HUES64 (cell line): Measurements from ENCODE around the gene ARVCF.

Source experiments
- H3K27ac ChIP-seq: 2 replicates; pipeline ENCODE4 v1.7.0; 2013; ENCODE audit warnings: low read depth, low read length, inconsistent platforms
- H3K27me3 ChIP-seq: 2 replicates; pipeline ENCODE4 v1.6.1; 2013; ENCODE audit warnings: mild to moderate bottlenecking, low read length; ENCODE audit not compliant: insufficient read depth
- H3K36me3 ChIP-seq: 2 replicates; pipeline ENCODE4 v1.6.1; 2013; ENCODE audit warnings: mild to moderate bottlenecking, low read length; ENCODE audit not compliant: insufficient read depth
- H3K4me1 ChIP-seq: 2 replicates; pipeline ENCODE4 v1.6.1; 2013; ENCODE audit warnings: mild to moderate bottlenecking, low read length, moderate library complexity; ENCODE audit not compliant: insufficient read depth
- H3K4me3 ChIP-seq: 2 replicates; pipeline ENCODE4 v1.5.1; 2013; ENCODE audit warnings: mild to moderate bottlenecking, low read length, moderate library complexity
- H3K9ac ChIP-seq: 2 replicates; pipeline ENCODE4 v1.6.1; 2013; ENCODE audit warnings: mild to moderate bottlenecking, low read depth, low read length
- H3K9me3 ChIP-seq: 2 replicates; pipeline ENCODE4 v1.6.1; 2013; ENCODE audit warnings: low read depth, low read length; ENCODE audit not compliant: insufficient read depth
- WGBS: fragments of 150-250, 120-280 bp; methylation state at CpG from one replicate; pipeline ENCODE4 v1.1.7; 2013; ENCODE audit warnings: missing lambda C conversion rate; 5-methylcytosine and 5-hydroxymethylcytosine counted together

ARVCF gene

GRCh38 chr22:19986410-19987341 is 29.9 kb downstream of the ARVCF start:
- H3K4me3 ChIP-seq: peak overlapping the region; percentile 87
- peak overlapping the region; percentile 74 for H3K27ac ChIP-seq
- H3K9me3 ChIP-seq: no peaks in the 10 kb centered on the region
- H3K9ac ChIP-seq: peak overlapping the region; percentile 88
- WGBS: under 1% methylated on average over 63 of the region's 76 CpGs
- H3K27me3 ChIP-seq: no peaks in the 10 kb centered on the region
- H3K4me1 ChIP-seq: peaks cover 5% of the 10 kb centered on the region; the same call in 1 of the 2 replicates
- 0 out of 2 replicates have a peak, but pooled peaks cover 2% of the 10 kb centered on the region for H3K36me3 ChIP-seq

GRCh38 chr22:19986011-19986409 is 30.6 kb downstream of the ARVCF start:
- H3K4me1 ChIP-seq: peaks cover 5% of the 10 kb centered on the region; the same call in 1 of the 2 replicates
- H3K9ac ChIP-seq: peak overlapping the region; percentile 88
- no peaks in the 10 kb centered on the region for H3K27me3 ChIP-seq
- peak overlapping the region; percentile 87 for H3K4me3 ChIP-seq
- H3K27ac ChIP-seq: no peak overlapping the region
- 66% methylated on average over 2 of the region's 2 CpGs for WGBS
- H3K9me3 ChIP-seq: no peaks in the 10 kb centered on the region
- peaks cover 8% of the 10 kb centered on the region; the same call in 1 of the 2 replicates for H3K36me3 ChIP-seq

DNA sequence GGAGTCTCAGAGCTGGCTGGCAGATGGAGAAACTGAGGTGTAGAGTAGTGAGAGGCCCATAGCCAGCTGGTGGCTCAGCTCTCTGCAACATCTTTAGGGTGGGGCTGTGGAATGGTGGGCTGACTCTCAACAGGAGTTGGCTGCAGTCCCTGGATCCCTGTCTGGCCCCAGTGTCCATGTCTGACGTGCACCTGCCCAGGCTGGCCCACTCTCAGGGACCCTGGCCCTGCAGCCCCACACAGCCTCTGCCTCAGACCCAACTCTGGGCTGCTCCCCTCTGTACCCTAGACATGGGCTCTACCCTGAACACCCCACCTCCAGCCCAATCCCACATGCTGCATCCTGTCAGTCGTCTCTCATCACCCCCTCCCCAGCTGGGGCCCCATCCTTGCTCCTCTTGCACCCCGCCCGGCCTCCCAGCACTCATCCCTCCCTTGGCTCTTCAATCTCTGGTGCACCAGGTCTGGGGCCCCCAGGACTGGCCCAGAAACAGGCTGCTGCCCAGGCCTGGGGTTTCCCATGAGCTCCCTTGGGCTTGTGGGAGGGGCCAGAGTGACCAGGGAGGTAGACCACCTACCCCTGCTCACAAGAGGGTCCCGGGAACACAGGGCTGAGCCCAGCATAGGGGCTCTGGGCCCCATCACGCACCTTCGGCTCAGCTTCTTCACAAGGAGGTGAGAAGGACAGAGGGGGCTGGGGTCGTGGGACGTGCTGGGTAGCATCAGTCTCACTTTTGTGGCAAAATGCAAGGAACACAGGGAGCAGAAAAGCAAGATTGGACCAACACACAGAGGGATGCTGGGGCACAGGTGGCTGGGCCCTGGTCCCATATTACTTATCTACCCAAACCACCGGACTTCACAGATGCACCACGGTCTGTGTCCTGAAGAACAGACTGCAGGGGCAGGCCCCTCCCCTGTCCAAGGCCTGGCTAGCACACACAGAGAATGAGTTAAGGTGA is 31.5 kb downstream of the ARVCF start:
- Histone ChIP-seq H3K27ac (no peak overlapping the region), H3K4me3 (no peak overlapping the region), H3K36me3 (peaks cover 14% of the 10 kb centered on the region), H3K9me3 (no peaks in the 10 kb centered on the region), H3K4me1 (peaks cover 5% of the 10 kb centered on the region; the same call in 1 of the 2 replicates), H3K9ac (no peak overlapping the region), H3K27me3 (no peaks in the 10 kb centered on the region)
- WGBS: 91% methylated on average over 11 of the region's 11 CpGs

DNA sequence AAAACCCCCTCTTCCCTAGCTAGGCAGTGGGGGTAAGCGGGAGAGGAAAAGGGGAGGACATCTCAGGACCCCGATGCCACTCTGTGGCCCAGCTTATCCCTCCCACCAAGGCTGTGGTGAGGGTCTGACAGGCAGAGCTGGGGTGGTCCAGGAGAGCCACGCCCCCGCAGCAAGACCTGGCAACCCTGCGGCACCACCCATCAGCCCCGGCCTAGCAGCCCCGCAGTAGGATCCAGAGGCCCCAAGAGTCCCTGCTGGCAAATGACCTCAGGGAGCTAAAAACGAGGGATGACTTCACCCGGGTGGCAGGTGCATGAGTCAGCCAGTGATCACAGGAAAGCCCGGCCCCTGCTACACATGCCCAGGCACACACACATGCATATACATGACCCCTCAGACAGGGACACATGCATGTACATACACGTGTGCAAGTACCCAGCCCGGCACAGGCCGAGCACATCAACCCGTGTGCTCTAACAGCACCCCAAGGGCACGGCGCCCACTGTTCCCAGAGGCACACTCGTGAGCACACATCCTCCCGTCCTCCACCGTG is 32.3 kb downstream of the ARVCF start:
- no peaks in the 10 kb centered on the region for H3K27me3 ChIP-seq
- peaks cover 5% of the 10 kb centered on the region; the same call in 1 of the 2 replicates for H3K4me1 ChIP-seq
- H3K36me3 ChIP-seq: peaks cover 16% of the 10 kb centered on the region
- H3K4me3 ChIP-seq: no peak overlapping the region
- 84% methylated on average over 17 of the region's 19 CpGs for WGBS
- H3K9ac ChIP-seq: no peak overlapping the region
- no peak overlapping the region for H3K27ac ChIP-seq
- no peaks in the 10 kb centered on the region for H3K9me3 ChIP-seq

DNA sequence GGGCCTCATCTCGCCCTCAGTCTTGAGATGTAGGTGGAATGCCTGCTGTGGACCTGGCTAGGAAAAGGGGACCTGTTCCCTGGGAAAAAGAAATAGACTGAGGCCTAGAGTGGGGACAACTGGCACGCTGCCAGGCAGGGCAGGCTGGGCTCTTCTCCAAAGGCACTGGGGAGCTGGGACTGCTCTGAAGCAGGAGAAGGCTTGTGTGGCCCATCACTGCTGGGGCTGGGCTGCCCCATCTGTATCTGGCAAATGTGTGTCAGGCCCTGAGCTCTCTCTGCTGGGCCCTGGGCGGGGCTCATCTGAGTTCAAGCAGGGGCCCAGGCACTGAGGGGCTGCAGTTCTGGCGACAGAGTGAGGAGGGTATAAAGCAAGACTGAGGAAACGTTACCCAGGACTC is 32.9 kb downstream of the ARVCF start:
- Histone ChIP-seq H3K4me1 (peaks cover 5% of the 10 kb centered on the region; the same call in 1 of the 2 replicates), H3K36me3 (peaks cover 22% of the 10 kb centered on the region)
- 89% methylated on average over 4 of the region's 5 CpGs for WGBS

DNA sequence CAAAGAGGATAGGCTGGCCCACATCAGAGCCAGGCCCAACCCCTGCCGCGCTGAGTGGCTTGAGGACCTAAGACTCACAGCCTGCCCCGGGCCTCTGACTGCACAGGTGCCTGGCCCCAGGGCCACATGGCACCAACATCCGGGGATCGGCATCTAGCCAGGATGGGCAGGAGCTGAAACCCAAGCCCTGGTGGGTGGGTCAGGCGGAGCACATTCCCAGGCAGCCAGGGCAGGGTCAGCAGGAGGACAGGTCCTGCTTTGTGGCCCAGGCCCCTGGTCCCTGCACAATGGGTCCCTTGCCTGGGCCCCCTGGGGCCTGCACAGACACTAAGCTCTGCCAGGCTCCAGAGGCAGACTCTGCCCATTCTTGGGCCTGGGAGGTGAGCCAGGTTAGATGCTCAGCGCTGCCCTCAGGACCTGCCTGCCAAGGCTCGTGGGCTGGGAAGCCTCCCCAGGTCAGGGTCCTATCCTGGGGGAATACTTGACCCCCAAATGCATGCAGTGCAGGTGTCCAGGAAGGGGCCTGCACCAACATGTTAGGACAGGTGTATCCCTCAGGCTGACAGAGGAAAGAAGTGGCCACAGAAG is 33.5 kb downstream of the ARVCF start:
- 97% methylated on average over 8 of the region's 8 CpGs for WGBS
- H3K36me3 ChIP-seq: peaks cover 28% of the 10 kb centered on the region
- no peak overlapping the region for H3K4me3 ChIP-seq
- no peaks in the 10 kb centered on the region for H3K9me3 ChIP-seq
- H3K27ac ChIP-seq: no peak overlapping the region
- no peaks in the 10 kb centered on the region for H3K27me3 ChIP-seq
- H3K4me1 ChIP-seq: peaks cover 5% of the 10 kb centered on the region; the same call in 1 of the 2 replicates
- H3K9ac ChIP-seq: no peak overlapping the region

More for the DNA sequence above, 32.9 kb downstream of the ARVCF start:
- H3K4me3 ChIP-seq: no peak overlapping the region
- no peak overlapping the region for H3K9ac ChIP-seq
- no peaks in the 10 kb centered on the region for H3K27me3 ChIP-seq
- no peak overlapping the region for H3K27ac ChIP-seq
- no peaks in the 10 kb centered on the region for H3K9me3 ChIP-seq

DNA sequence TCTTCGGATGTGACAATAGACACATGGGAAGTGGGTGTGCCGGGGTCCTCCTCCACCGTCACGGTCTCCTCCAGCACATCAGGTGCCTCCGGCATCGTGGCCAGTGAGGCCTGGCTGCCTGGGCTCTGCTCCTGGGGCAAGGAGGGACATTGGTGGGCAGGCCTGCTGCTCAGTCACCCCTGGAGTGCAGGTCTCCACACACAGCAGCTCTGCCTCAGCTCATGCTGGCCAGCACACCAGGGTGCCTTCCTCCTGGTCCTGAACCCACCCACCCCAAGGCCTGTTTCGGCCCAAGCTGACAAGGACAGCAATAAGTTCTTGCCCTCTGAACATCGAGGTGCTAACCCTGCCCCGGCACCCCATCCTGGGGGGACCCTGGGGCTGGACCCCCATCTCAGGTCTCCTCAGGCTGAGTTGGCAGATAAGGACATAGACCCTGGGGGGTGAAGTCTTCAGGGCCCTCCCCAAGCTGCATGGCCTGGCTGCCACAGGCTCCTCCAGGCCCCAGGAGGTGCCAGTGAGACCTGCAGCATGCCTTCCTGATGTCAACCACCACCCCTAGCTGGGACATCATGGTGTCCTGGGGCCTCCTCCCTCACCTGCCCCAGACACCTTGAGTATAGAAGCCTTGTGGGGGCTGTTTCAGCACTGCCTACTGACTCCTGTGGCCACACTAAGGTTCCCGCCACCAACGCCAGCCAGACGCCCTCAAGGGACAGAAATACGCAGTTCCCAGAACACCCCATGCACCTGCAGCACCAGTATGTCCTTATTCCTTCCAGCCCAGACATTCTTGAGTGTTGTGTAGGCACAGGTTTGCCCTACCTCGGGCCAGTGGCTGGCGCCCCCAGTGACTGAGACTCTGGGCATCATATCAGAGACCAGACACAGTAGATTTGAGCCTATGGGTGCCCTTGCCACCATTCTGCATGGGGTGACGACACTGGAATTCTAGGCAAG is 34.4 kb downstream of the ARVCF start:
- Histone ChIP-seq H3K27ac (no peak overlapping the region), H3K27me3 (no peaks in the 10 kb centered on the region), H3K9me3 (no peaks in the 10 kb centered on the region), H3K4me3 (no peak overlapping the region), H3K9ac (no peak overlapping the region), H3K4me1 (peaks cover 5% of the 10 kb centered on the region; the same call in 1 of the 2 replicates), H3K36me3 (peaks cover 30% of the 10 kb centered on the region)
- 96% methylated on average over 16 of the region's 16 CpGs for WGBS

- Histone ChIP-seq H3K4me3 (no peak overlapping the region), H3K36me3 (peaks cover 36% of the 10 kb centered on the region), H3K4me1 (peaks cover 5% of the 10 kb centered on the region; the same call in 1 of the 2 replicates), H3K9ac (no peak overlapping the region), H3K27ac (no peak overlapping the region), H3K9me3 (no peaks in the 10 kb centered on the region), H3K27me3 (no peaks in the 10 kb centered on the region)
- 94% methylated on average over 33 of the region's 33 CpGs for WGBS
Observed at GRCh38 chr22:19981171-19981960, 35.3 kb downstream of the ARVCF start.

DNA sequence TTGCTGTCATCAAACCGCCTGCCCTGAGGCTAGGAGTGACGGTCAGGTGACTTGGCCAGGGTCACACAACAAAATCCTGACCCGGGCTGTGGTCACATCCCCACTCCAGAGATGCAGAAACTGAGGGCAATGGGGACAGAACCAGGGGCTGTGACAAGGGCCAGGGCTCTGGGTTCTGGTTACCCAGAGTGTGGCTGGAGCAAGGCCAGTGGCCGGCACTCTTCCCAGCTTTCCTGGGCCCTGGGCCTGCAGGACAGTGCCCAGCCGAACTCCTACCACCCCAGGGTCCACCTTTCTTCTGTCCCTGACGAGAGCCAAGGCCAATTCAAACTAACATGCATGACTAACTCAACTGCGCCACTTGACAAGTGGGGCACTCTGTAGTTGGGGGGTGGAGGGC is 35.9 kb downstream of the ARVCF start:
- no peaks in the 10 kb centered on the region for H3K9me3 ChIP-seq
- peaks cover 36% of the 10 kb centered on the region for H3K36me3 ChIP-seq
- no peaks in the 10 kb centered on the region for H3K27me3 ChIP-seq
- H3K9ac ChIP-seq: no peak overlapping the region
- no peak overlapping the region for H3K4me3 ChIP-seq
- H3K27ac ChIP-seq: no peak overlapping the region
- H3K4me1 ChIP-seq: peaks cover 1% of the 10 kb centered on the region
- WGBS: 93% methylated on average over 7 of the region's 7 CpGs
